ENCODE results near the gene XYLT1. TPM values are rescaled to one million over a fixed set of nuclear protein-coding genes. Genes with fewer than 3 reads are reported as not detected.

The XYLT1 gene
- total and polyA plus RNA-seq, 2 experiments from 2014 or later, result 4.5 to 26.3 TPM

DNA sequence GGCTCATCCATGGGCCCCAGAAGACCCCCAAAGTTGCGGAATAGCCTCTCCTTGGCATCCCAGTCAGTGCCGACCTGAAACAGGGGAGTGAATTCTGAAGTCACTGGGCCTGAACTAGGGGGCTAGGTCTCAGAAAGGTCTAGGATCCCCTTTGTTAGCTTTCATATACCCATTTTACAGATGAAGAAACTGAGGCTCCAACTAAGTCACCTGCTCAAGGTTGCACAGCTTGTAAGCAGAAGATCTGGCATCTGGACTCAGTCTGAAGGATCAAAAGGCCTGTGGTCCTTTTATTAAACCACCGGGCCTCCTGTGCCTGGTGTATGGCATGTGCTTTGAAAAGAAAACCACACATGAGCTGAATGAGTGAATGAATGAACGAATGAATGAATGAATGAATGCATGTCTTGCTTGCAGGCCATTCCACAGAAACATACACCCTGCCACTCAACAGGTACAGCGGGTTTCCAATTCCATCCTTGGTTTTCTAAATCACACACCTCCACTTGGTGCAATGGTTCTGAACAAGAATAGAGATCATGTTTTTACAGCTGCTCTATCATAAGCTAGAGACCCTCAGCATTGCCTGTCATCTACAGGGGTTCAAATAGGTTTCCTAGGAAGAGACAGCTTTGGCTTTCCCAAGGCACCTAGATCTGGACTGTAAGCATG is 352.7 kb downstream of the XYLT1 start:
- Histone ChIP-seq H3K36me3 (ENCODE audit: low read depth) (peaks cover 3% of the 10 kb centered on the region; the same call in 1 of the 2 replicates), H3K4me2 (ENCODE audit: unreplicated experiment) (no peak overlapping the region), H3K27me3 (replicated peaks; ENCODE audit: insufficient read depth) (no peaks in the 10 kb centered on the region), H3K4me3 (no peak overlapping the region), H3F3A (ENCODE audit: insufficient read depth) (peaks cover 11% of the 10 kb centered on the region; the same call in 1 of the 2 replicates), H3K4me1 (ENCODE audit: insufficient read depth) (no peaks in the 10 kb centered on the region), H3K79me2 (ENCODE audit: insufficient read depth) (no peaks in the 10 kb centered on the region), H2AFZ (no peak overlapping the region), H3K9me3 (ENCODE audit: low read depth) (no peaks in the 10 kb centered on the region), H3K9me2 (ENCODE audit: insufficient read depth) (no peaks in the 10 kb centered on the region), H3K9ac (no peak overlapping the region), H4K20me1 (ENCODE audit: insufficient read depth) (no peaks in the 10 kb centered on the region), H3K27ac (no peak overlapping the region)
- WGBS, 2 experiments (ENCODE audit: low coverage in 1 of 2, low lambda C conversion rate in 2 of 2, missing lambda C conversion rate in 2 of 2), result 88 to 93% methylated on average over 5 of the region's 5 CpGs
- TF ChIP-seq EZH2 (IDR thresholded peaks at IDR 0.05; ENCODE audit: insufficient read depth, poor library complexity, severe bottlenecking) (no peak), EZH2phosphoT487 (IDR thresholded peaks at IDR 0.05; ENCODE audit: insufficient read depth, low read depth) (no peak)
- DNase-seq, result no peak
- in situ Hi-C loops (cut with MboI), result no loop called here

DNA sequence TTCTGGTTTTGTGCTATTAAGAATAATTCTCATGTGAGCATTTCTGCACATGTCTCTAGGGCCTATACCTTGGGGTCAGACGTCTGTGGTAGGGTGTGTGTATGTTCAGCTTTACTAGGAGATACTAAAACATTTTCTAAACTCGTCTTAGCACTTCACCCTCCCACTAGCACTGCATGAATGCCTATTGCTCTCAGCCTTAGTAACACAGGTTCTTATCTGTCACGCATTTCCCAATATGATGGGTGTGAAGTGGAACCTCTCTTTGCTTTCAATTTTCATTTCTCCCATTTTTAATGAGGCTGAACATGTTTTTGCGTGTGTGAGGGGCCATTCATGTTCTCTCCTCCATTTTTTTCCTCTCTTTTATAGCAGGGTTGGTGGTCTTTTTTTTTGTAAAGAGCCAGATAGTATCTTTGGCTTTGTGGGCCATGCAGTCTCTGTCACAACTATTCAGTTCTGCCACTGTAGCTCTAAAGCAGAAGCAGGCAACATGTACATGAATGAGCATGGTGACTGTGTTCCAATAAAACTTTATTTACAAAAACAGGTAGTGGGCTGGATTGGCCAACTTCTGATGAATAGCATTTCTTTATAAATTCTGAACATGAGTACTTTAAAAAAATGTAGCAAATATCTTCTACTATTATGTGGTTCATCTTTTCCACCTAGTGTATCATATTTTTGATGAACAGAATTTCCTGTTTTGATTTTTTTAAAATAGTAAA is 354.0 kb downstream of the XYLT1 start:
- no peak overlapping the region for H2AFZ ChIP-seq
- no peak for DNase-seq
- H3K9ac ChIP-seq, result no peak overlapping the region
- peaks cover 3% of the 10 kb centered on the region; the same call in 1 of the 2 replicates for H3K36me3 ChIP-seq (ENCODE audit: low read depth)
- H3K4me1 ChIP-seq (ENCODE audit: insufficient read depth), result no peaks in the 10 kb centered on the region
- no peaks in the 10 kb centered on the region for H3K79me2 ChIP-seq (ENCODE audit: insufficient read depth)
- H3K27me3 ChIP-seq (replicated peaks; ENCODE audit: insufficient read depth), result no peaks in the 10 kb centered on the region
- H3K4me3 ChIP-seq, result no peak overlapping the region
- no peak overlapping the region for H3K27ac ChIP-seq
- H4K20me1 ChIP-seq (ENCODE audit: insufficient read depth), result no peaks in the 10 kb centered on the region
- no peaks in the 10 kb centered on the region for H3K9me2 ChIP-seq (ENCODE audit: insufficient read depth)
- peaks cover 11% of the 10 kb centered on the region; the same call in 1 of the 2 replicates for H3F3A ChIP-seq (ENCODE audit: insufficient read depth)
- in situ Hi-C loops (cut with MboI), result no loop called here
- TF ChIP-seq EZH2 (IDR thresholded peaks at IDR 0.05; ENCODE audit: insufficient read depth, poor library complexity, severe bottlenecking) (no peak), EZH2phosphoT487 (IDR thresholded peaks at IDR 0.05; ENCODE audit: insufficient read depth, low read depth) (no peak)
- H3K9me3 ChIP-seq (ENCODE audit: low read depth), result no peaks in the 10 kb centered on the region
- no peak overlapping the region for H3K4me2 ChIP-seq (ENCODE audit: unreplicated experiment)
- 97 to 99% methylated on average over 4 of the region's 4 CpGs for WGBS, 2 experiments (ENCODE audit: low coverage in 1 of 2, low lambda C conversion rate in 2 of 2, missing lambda C conversion rate in 2 of 2)

DNA sequence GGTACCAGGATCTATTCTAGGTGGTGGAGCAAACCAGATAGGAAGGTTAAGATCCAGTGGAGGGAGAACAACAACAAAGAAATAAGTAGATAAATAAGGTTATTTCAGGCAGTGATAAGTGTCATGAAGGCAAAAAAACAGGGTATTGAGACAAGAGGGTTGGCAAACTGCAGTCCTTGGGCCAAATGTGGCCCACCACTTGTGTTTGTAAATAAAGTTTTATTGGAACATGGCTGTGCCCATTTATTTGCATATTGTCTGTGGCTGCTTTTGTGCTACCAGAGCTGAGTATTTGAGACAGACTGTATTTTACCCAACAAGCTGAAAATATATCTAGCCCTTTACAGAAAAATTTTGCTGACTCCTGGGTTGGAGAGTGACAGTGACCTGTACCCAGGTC is 361.3 kb downstream of the XYLT1 start:
- no peak for TF ChIP-seq EZH2 (IDR thresholded peaks at IDR 0.05; ENCODE audit: insufficient read depth, poor library complexity, severe bottlenecking)
- TF ChIP-seq EZH2phosphoT487 (IDR thresholded peaks at IDR 0.05; ENCODE audit: insufficient read depth, low read depth), result no peak
- no peak overlapping the region for H3K4me3 ChIP-seq
- H3K79me2 ChIP-seq (ENCODE audit: insufficient read depth), result no peaks in the 10 kb centered on the region
- in situ Hi-C loops (cut with MboI), result no loop called here
- H3K9me2 ChIP-seq (ENCODE audit: insufficient read depth), result no peaks in the 10 kb centered on the region
- H3K27ac ChIP-seq, result no peak overlapping the region
- H3K4me2 ChIP-seq (ENCODE audit: unreplicated experiment), result no peak overlapping the region
- no peaks in the 10 kb centered on the region for H3K27me3 ChIP-seq (replicated peaks; ENCODE audit: insufficient read depth)
- H3K9ac ChIP-seq, result no peak overlapping the region
- H3F3A ChIP-seq (ENCODE audit: insufficient read depth), result peaks cover 4% of the 10 kb centered on the region; the same call in 1 of the 2 replicates
- no peak for DNase-seq
- H3K4me1 ChIP-seq (ENCODE audit: insufficient read depth), result no peaks in the 10 kb centered on the region
- H2AFZ ChIP-seq, result no peak overlapping the region
- H3K36me3 ChIP-seq (ENCODE audit: low read depth), result no peaks in the 10 kb centered on the region
- H4K20me1 ChIP-seq (ENCODE audit: insufficient read depth), result no peaks in the 10 kb centered on the region
- H3K9me3 ChIP-seq (ENCODE audit: low read depth), result no peaks in the 10 kb centered on the region

DNA sequence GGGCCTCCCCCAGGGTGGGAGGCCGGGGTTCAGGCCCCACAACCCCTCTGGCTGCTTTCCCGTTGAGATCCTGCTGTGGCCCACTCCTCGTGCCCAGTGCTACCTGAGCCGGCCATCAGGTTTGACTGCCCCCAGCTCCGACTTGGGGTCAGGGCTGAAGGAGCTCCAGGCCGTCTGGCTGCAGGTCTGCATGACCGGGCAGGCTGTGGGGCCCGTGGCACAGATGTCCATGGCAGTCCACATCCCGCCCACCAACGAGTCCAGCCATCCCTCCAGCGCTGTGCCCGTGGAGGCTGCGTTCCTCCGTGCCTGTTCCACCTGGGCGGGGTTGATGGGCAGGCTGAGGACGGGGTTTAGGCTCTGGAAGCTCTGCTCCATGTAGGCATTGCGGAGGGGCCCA is 362.2 kb downstream of the XYLT1 start:
- no peaks in the 10 kb centered on the region for H3K36me3 ChIP-seq (ENCODE audit: low read depth)
- H3K79me2 ChIP-seq (ENCODE audit: insufficient read depth), result no peaks in the 10 kb centered on the region
- H3K9ac ChIP-seq, result no peak overlapping the region
- H3F3A ChIP-seq (ENCODE audit: insufficient read depth), result peaks cover 8% of the 10 kb centered on the region; the same call in 1 of the 2 replicates
- WGBS, 2 experiments (ENCODE audit: low coverage in 1 of 2, low lambda C conversion rate in 2 of 2, missing lambda C conversion rate in 2 of 2), result 94 to 98% methylated on average over 16 to 17 of the region's 17 CpGs
- in situ Hi-C loops (cut with MboI), result no loop called here
- no peaks in the 10 kb centered on the region for H3K9me3 ChIP-seq (ENCODE audit: low read depth)
- no peak for DNase-seq
- no peaks in the 10 kb centered on the region for H3K4me1 ChIP-seq (ENCODE audit: insufficient read depth)
- no peak overlapping the region for H3K4me2 ChIP-seq (ENCODE audit: unreplicated experiment)
- no peaks in the 10 kb centered on the region for H4K20me1 ChIP-seq (ENCODE audit: insufficient read depth)
- H2AFZ ChIP-seq, result no peak overlapping the region
- H3K27ac ChIP-seq, result no peak overlapping the region
- no peak overlapping the region for H3K4me3 ChIP-seq
- TF ChIP-seq EZH2phosphoT487 (IDR thresholded peaks at IDR 0.05; ENCODE audit: insufficient read depth, low read depth) (no peak), EZH2 (IDR thresholded peaks at IDR 0.05; ENCODE audit: insufficient read depth, poor library complexity, severe bottlenecking) (no peak)
- H3K9me2 ChIP-seq (ENCODE audit: insufficient read depth), result no peaks in the 10 kb centered on the region
- H3K27me3 ChIP-seq (replicated peaks; ENCODE audit: insufficient read depth), result no peaks in the 10 kb centered on the region
